Measurements from ENCODE around the gene CHPF.

Gene CHPF

DNA sequence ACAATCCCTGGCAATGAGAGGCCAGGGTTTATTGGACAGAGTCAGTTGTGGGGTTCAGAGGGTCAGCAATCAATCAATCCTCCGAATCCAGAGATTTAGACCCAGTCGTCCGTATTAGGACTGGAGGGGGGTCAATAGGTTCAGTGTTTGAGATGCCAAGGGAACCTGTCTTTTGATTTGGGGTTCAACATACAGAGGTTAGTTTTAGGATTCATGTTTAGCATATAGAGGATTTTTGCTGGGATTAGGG lies 44.6 kb downstream of the CHPF start:
- no peak for DNase-seq (ENCODE audit: low read depth in 1 of 2, low spot score in 1 of 2)
- H3K27me3 ChIP-seq (ENCODE audit: insufficient read depth, poor library complexity, severe bottlenecking) = peaks cover 38% of the 10 kb centered on the region
- H3K27ac ChIP-seq (replicated peaks) = peak overlapping the region; percentile 67

GRCh38 chr2:219498280-219499057 lies 45.1 kb downstream of the CHPF start, which contains the start of gene GMPPA:
GMPPA (plus strand) TSS chr2:219498891; CDS start chr2:219499976, 1,085 bp downstream.
- H3K4me3 ChIP-seq (replicated peaks; ENCODE audit: insufficient read depth, low read length) = peak within 1 kb of the TSS; percentile 81
- DNase-seq (ENCODE audit: low read depth in 1 of 2, low spot score in 1 of 2) = peak; percentile 95 to 98
- TF ChIP-seq POLR2AphosphoS5 (IDR thresholded peaks at IDR 0.05; ENCODE audit: low read depth) = peak; percentile 95
- TF ChIP-seq GABPA (IDR thresholded peaks at IDR 0.05; ENCODE audit: low read depth) = peak; percentile 14; the same call in 1 of the 2 replicates
- peak; percentile 15; the same call in 1 of the 2 replicates for TF ChIP-seq SPI1 (IDR thresholded peaks at IDR 0.05; ENCODE audit: borderline replicate concordance, low read depth)
- TF ChIP-seq CTCF (IDR thresholded peaks at IDR 0.05; ENCODE audit: insufficient read depth, low read length) = no peak
- peak; percentile 70 for TF ChIP-seq REST (IDR thresholded peaks at IDR 0.05; ENCODE audit: insufficient replicate concordance, low read depth)
- H3K27me3 ChIP-seq (ENCODE audit: insufficient read depth, poor library complexity, severe bottlenecking) = peaks cover 43% of the 10 kb centered on the region
- peak within 1 kb of the TSS; percentile 67 for H3K27ac ChIP-seq (replicated peaks)

More for the DNA sequence above, 44.6 kb downstream of the CHPF start:
- peak overlapping the region; percentile 81 for H3K4me3 ChIP-seq (replicated peaks; ENCODE audit: insufficient read depth, low read length)
- TF ChIP-seq GABPA (IDR thresholded peaks at IDR 0.05; ENCODE audit: low read depth) = no peak

GRCh38 chr2:219497495-219498279 lies 45.9 kb downstream of the CHPF start:
- DNase-seq (ENCODE audit: low read depth in 1 of 2, low spot score in 1 of 2) = peak; percentile 35 to 46
- Histone ChIP-seq H3K27ac (replicated peaks) (peak overlapping the region; percentile 6; the same call in 1 of the 2 replicates), H3K27me3 (ENCODE audit: insufficient read depth, poor library complexity, severe bottlenecking) (peaks cover 45% of the 10 kb centered on the region), H3K4me3 (replicated peaks; ENCODE audit: insufficient read depth, low read length) (peak overlapping the region; percentile 81)
- TF ChIP-seq REST (IDR thresholded peaks at IDR 0.05; ENCODE audit: insufficient replicate concordance, low read depth) (no peak), CTCF (IDR thresholded peaks at IDR 0.05; ENCODE audit: insufficient read depth, low read length) (no peak), POLR2AphosphoS5 (IDR thresholded peaks at IDR 0.05; ENCODE audit: low read depth) (no peak), GABPA (IDR thresholded peaks at IDR 0.05; ENCODE audit: low read depth) (no peak), SPI1 (IDR thresholded peaks at IDR 0.05; ENCODE audit: borderline replicate concordance, low read depth) (no peak)

- Histone ChIP-seq H3K4me3 (replicated peaks; ENCODE audit: insufficient read depth, low read length) (no peak overlapping the region), H3K27ac (replicated peaks) (no peak overlapping the region), H3K27me3 (ENCODE audit: insufficient read depth, poor library complexity, severe bottlenecking) (peaks cover 47% of the 10 kb centered on the region)
- DNase-seq (ENCODE audit: low read depth in 1 of 2, low spot score in 1 of 2) = no peak
- TF ChIP-seq SPI1 (IDR thresholded peaks at IDR 0.05; ENCODE audit: borderline replicate concordance, low read depth) (no peak), REST (IDR thresholded peaks at IDR 0.05; ENCODE audit: insufficient replicate concordance, low read depth) (no peak), CTCF (IDR thresholded peaks at IDR 0.05; ENCODE audit: insufficient read depth, low read length) (no peak), POLR2AphosphoS5 (IDR thresholded peaks at IDR 0.05; ENCODE audit: low read depth) (no peak), GABPA (IDR thresholded peaks at IDR 0.05; ENCODE audit: low read depth) (no peak)
Observed at GRCh38 chr2:219496825-219497494, 46.6 kb downstream of the CHPF start.

Data from HL-60 (cell line).